HepG2 (cell line): ENCODE measurements around the gene MGAT2. TPM values are rescaled to one million over a fixed set of nuclear protein-coding genes. Genes with fewer than 3 reads are reported as not detected.

ENCODE experiments used
- ATAC-seq: fragments of 200-7000 bp; cut with Tn5 transposase; 3 replicates; pipeline ENCODE4 v1.9.1; 2020; ENCODE audit warnings: mild to moderate bottlenecking, moderate library complexity
- BruUV-seq: library from RNA; stranded (reverse); fragments of 400-500 nt; replicated peaks from 2 replicates; lab custom pipeline; 2021; lab: Mats Ljungman, UMichigan
- CTCF ChIA-PET: fragments of 300-600 bp; formaldehyde crosslinking; extraction: SDS; loops from one replicate; lab custom pipeline; 2021; ENCODE audit warnings: low total read pairs, inconsistent platforms, low intra/inter-chr PET ratio; lab: Yijun Ruan, JAX
- POLR2A ChIA-PET: fragments of 350-600 bp; sonication (Branson Sonifier 250); formaldehyde crosslinking; loops from one replicate; lab custom pipeline; 2020; ENCODE audit warnings: antibody characterized with exemption, inconsistent platforms; lab: Yijun Ruan, JAX
- DNase-seq: peaks from one replicate; pipeline ENCODE4 v3.0.0-alpha.2; 2015; ENCODE audit warnings: low spot score
- FAIRE-seq: peaks from 3 replicates; lab custom pipeline; 2011; peaks lifted over from hg19 to GRCh38; lab: Jason Lieb, UNC
- H2AFZ ChIP-seq: one replicate; pipeline ENCODE4 v1.6.1; 2011; ENCODE audit warnings: low read length, inconsistent platforms
- H3K27ac ChIP-seq: fragments of 300-600 bp; 3 replicates; pipeline ENCODE4 v1.8.0; 2011; ENCODE audit warnings: mixed run types, mild to moderate bottlenecking, mixed read lengths, low read length, inconsistent platforms; ENCODE audit not compliant: insufficient read depth; ENCODE audit errors: extremely low read length
- H3K27me3 ChIP-seq, 2 experiments: fragments of 200-600 bp in 1 of 2; 2 replicates in 1 of 2; 3 replicates in 1 of 2; pipeline versions ENCODE4 v1.6.0 to v1.8.0; 2011; ENCODE audit warnings: low read length in 2 of 2, mild to moderate bottlenecking in 2 of 2, moderate library complexity in 2 of 2, inconsistent platforms in 1 of 2; ENCODE audit not compliant: insufficient read depth in 2 of 2, control insufficient read depth in 1 of 2
- H3K36me3 ChIP-seq, 2 experiments: fragments of 200-600 bp in 1 of 2; replicated peaks in 1 of 2; 2 replicates in 1 of 2; 3 replicates in 1 of 2; pipeline versions ENCODE4 v1.5.1 to v1.8.0; 2011; ENCODE audit warnings: low read length in 2 of 2, inconsistent platforms in 1 of 2; ENCODE audit not compliant: insufficient read depth in 2 of 2, control insufficient read depth in 1 of 2
- H3K4me1 ChIP-seq: 2 replicates; pipeline ENCODE4 v1.5.1; 2012; ENCODE audit warnings: low read length, inconsistent platforms; ENCODE audit not compliant: insufficient read depth
- H3K4me2 ChIP-seq: 2 replicates; pipeline ENCODE4 v1.6.0; 2011; ENCODE audit warnings: low read depth, low read length, inconsistent platforms
- H3K4me3 ChIP-seq, 3 experiments: fragments of 200-600 bp in 1 of 3; sonication (generic), shearing (Covaris generic) in 1 of 3; replicated peaks in 1 of 3; 2 replicates each; pipeline ENCODE4 v1.5.1; 2011 to 2016; ENCODE audit warnings: low read length in 3 of 3, inconsistent platforms in 2 of 3, low read depth in 2 of 3, mild to moderate bottlenecking in 2 of 3, control low read depth in 1 of 3, mixed read lengths in 1 of 3; ENCODE audit not compliant: insufficient read depth in 1 of 3
- H3K79me2 ChIP-seq: one replicate; pipeline ENCODE4 v1.6.1; 2011; ENCODE audit warnings: low read length, inconsistent platforms; ENCODE audit not compliant: insufficient read depth
- H3K9ac ChIP-seq: 2 replicates; pipeline ENCODE4 v1.6.0; 2011; ENCODE audit warnings: mild to moderate bottlenecking, low read depth, low read length, inconsistent platforms; ENCODE audit not compliant: insufficient read depth
- H3K9me3 ChIP-seq: 2 replicates; pipeline ENCODE4 v1.5.1; 2012; ENCODE audit warnings: mild to moderate bottlenecking, low read length
- H4K20me1 ChIP-seq: 2 replicates; pipeline ENCODE4 v1.6.0; 2011; ENCODE audit warnings: inconsistent platforms, mild to moderate bottlenecking, low read length, moderate library complexity; ENCODE audit not compliant: insufficient read depth
- SP140L ChIP-seq: sonication (generic); formaldehyde crosslinking; IDR thresholded peaks from 2 replicates; pipeline ENCODE4 v1.4.0; 2020; ENCODE audit warnings: missing genetic modification reagents, borderline replicate concordance
- U2AF2 ChIP-seq: fragments of 200-400 bp; formaldehyde crosslinking; IDR thresholded peaks from 2 replicates; pipeline ENCODE4 v1.6.1; 2017; ENCODE audit warnings: low read depth, mild to moderate bottlenecking, low read length
- ZKSCAN8 ChIP-seq: IDR thresholded peaks from 2 replicates; pipeline ENCODE4 v1.6.1; 2016; ENCODE audit warnings: borderline replicate concordance, missing genetic modification reagents, missing compliant biosample characterization
- ZNF335 ChIP-seq: sonication (generic); formaldehyde crosslinking; IDR thresholded peaks from 2 replicates; pipeline ENCODE4 v1.4.0; 2020; ENCODE audit warnings: missing genetic modification reagents
- WGBS: methylation state at CpG from one replicate; pipeline ENCODE4 v1.1.6; 2017; ENCODE audit warnings: low lambda C conversion rate; 5-methylcytosine and 5-hydroxymethylcytosine counted together
- in situ Hi-C: cut with HindIII; loops from 2 replicates; pipeline ENCODE4 v1.10.0; 2017; ENCODE audit warnings: low pct_unique_long_range_greater_than_20kb; ENCODE audit not compliant: extremely low pct_ligation_motif_present
- intact Hi-C: fragments of 100-400 bp; cut with micrococcal nuclease; formaldehyde crosslinking; loops from one replicate; pipeline ENCODE4 v1.10.0; 2022; ENCODE audit not compliant: unreplicated experiment
- polyA plus RNA-seq, 8 experiments: library from polyadenylated mRNA; depleted of rRNA in 3 of 8; stranded (reverse) in 7 of 8; unstranded in 1 of 8; fragments of >200 nt; fragmentation: Illumina TruSeq in 4 of 8; extraction: Trizol in 4 of 8; gene quantifications; 2 replicates each; pipeline versions ENCODE4 v1.2.1 to v1.2.3, GENCODE V29; 2011 to 2016; ENCODE audit warnings: low read depth in 4 of 8, missing spikeins in 1 of 8, mixed read lengths in 1 of 8; ENCODE audit not compliant: insufficient read depth in 1 of 8
- total RNA-seq, 5 experiments: library from RNA; depleted of rRNA; stranded (reverse); fragments of >200 nt; fragmentation: Illumina TruSeq; extraction: Trizol; gene quantifications; 2 replicates each; pipeline ENCODE4 v1.2.3, GENCODE V29; 2016; ENCODE audit warnings: low read depth in 1 of 5
- TF ChIP-seq, protein P1 (sequence below): sonication (generic); formaldehyde crosslinking; IDR thresholded peaks from 2 replicates; pipeline ENCODE4 v1.5.1; 2020; ENCODE audit warnings: mild to moderate bottlenecking, missing genetic modification reagents, moderate library complexity
- TF ChIP-seq, protein P2 (sequence below): sonication (generic); formaldehyde crosslinking; IDR thresholded peaks from 2 replicates; pipeline ENCODE4 v1.5.0; 2020; ENCODE audit warnings: missing genetic modification reagents
- TF ChIP-seq, protein P3 (sequence below): sonication (generic); formaldehyde crosslinking; IDR thresholded peaks from 2 replicates; pipeline ENCODE4; 2020; ENCODE audit warnings: missing genetic modification reagents, mild to moderate bottlenecking, borderline replicate concordance

Gene MGAT2
- total and polyA plus RNA-seq, 2 of the 13 experiments (the other 11 are each of a cell fraction or from before 2014, with no cell fraction given): 12.9 to 51.9 TPM

DNA sequence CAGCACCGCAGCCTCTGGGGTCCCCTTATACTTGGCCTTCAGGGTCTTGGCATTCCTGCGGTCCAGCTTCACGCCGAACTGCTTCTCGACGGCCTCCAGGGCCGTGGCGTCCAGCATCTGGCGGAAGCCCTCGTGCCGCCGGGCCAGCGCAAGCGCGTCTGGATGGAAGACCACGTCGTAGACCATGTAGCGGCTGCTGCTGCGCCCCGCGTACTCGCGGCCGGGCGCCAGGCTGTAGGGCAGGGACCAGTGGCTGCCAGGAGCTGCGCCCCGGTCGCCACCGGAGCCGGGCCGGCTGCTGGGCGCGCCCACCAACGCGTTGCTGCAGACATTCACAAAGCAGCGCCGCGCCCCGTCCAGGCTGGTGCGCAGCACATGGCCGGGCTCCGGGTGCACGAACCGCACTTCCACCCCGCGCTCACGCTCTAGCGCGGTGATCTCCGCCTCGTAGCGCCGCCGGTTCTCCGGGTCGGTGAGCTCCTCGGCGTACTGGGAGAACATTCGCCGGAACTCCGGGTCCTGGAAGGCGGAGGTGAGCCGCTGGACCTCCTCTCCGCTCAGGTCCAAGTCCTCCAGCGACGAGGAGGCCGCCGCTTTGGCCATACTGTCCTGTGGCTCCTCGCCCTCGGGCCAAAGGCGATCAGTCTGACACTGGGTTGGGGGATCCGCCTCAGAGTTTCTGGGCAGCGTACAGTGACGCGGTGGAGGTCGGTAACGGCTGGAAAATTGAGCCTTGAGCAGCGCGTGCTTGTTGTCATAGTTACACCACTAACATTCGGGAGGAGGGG lies 14.1 kb downstream of the MGAT2 start, which contains the start of gene DNAAF2:
Gene DNAAF2 (minus strand): TSS at position 698 of the 788 bp plus-strand sequence. CDS start 95 bp downstream, at position 603.
- Histone ChIP-seq H2AFZ (no peak within 1 kb of the TSS), H3K79me2 (peaks cover 69% of the 10 kb centered on the region), H3K27me3 (no peaks in the 10 kb centered on the region; a peak in 1 of 5 replicates), H3K4me3 (peak within 1 kb of the TSS; percentile 87 to 99 (median 96)), H4K20me1 (0 out of 2 replicates have a peak, but pooled peaks cover 6% of the 10 kb centered on the region), H3K4me1 (peaks cover 51% of the 10 kb centered on the region), H3K4me2 (peak within 1 kb of the TSS; percentile 82), H3K36me3 (peaks cover 1 to 8% of the 10 kb centered on the region in 2 experiments; a peak in 3 of 5 replicates), H3K9me3 (no peaks in the 10 kb centered on the region), H3K27ac (peak within 1 kb of the TSS; percentile 93), H3K9ac (peak within 1 kb of the TSS; percentile 94)
- TSS peak; percentile 45 for BruUV-seq
- POLR2A ChIA-PET: interaction anchor here (0.8 to 4.0 kb wide), 21 partner anchors 8 to 369 kb away, joined by 3 to 76 read pairs (median 6); partner anchors contain the start of genes KLHDC1, KLHDC2, LRR1 and MGAT2
- peak; percentile 61 for ATAC-seq
- peak; percentile 76 for DNase-seq
- intact Hi-C loops: loop anchor here (1.0 kb wide), 5 partner anchors 36 to 218 kb away; partner anchors contain the start of genes KLHDC2, LRR1 and NEMF
- FAIRE-seq: no peak
- in situ Hi-C loops: loop anchor here (5.0 to 10.0 kb wide), 2 partner anchors 133 to 200 kb away; partner anchors contain the start of gene KLHDC2
- CTCF ChIA-PET: interaction anchor here (1.3 to 2.2 kb wide), 2 partner anchors 14 to 195 kb away, joined by 3 to 11 read pairs; partner anchors contain the start of genes MGAT2 and RPL36AL
- 0% methylated on average over 2 of the region's 80 CpGs for WGBS
- TF ChIP-seq U2AF2 (no peak), ZNF335 (CRISPR knock-in tag) (0 out of 2 replicates have a peak, but pooled peaks have one; percentile 39), ZKSCAN8 (no peak), SP140L (no peak)
- TF ChIP-seq, protein P1, sequence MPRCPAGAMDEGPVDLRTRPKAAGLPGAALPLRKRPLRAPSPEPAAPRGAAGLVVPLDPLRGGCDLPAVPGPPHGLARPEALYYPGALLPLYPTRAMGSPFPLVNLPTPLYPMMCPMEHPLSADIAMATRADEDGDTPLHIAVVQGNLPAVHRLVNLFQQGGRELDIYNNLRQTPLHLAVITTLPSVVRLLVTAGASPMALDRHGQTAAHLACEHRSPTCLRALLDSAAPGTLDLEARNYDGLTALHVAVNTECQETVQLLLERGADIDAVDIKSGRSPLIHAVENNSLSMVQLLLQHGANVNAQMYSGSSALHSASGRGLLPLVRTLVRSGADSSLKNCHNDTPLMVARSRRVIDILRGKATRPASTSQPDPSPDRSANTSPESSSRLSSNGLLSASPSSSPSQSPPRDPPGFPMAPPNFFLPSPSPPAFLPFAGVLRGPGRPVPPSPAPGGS (CRISPR knock-in tag): 0 out of 2 replicates have a peak, but pooled peaks have one; percentile 14
- TF ChIP-seq, protein P2, sequence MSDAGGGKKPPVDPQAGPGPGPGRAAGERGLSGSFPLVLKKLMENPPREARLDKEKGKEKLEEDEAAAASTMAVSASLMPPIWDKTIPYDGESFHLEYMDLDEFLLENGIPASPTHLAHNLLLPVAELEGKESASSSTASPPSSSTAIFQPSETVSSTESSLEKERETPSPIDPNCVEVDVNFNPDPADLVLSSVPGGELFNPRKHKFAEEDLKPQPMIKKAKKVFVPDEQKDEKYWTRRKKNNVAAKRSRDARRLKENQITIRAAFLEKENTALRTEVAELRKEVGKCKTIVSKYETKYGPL: no peak
- TF ChIP-seq, protein P3, sequence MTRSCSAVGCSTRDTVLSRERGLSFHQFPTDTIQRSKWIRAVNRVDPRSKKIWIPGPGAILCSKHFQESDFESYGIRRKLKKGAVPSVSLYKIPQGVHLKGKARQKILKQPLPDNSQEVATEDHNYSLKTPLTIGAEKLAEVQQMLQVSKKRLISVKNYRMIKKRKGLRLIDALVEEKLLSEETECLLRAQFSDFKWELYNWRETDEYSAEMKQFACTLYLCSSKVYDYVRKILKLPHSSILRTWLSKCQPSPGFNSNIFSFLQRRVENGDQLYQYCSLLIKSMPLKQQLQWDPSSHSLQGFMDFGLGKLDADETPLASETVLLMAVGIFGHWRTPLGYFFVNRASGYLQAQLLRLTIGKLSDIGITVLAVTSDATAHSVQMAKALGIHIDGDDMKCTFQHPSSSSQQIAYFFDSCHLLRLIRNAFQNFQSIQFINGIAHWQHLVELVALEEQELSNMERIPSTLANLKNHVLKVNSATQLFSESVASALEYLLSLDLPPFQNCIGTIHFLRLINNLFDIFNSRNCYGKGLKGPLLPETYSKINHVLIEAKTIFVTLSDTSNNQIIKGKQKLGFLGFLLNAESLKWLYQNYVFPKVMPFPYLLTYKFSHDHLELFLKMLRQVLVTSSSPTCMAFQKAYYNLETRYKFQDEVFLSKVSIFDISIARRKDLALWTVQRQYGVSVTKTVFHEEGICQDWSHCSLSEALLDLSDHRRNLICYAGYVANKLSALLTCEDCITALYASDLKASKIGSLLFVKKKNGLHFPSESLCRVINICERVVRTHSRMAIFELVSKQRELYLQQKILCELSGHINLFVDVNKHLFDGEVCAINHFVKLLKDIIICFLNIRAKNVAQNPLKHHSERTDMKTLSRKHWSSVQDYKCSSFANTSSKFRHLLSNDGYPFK (CRISPR knock-in tag): peak; percentile 17; the same call in 1 of the 2 replicates
